SU-DHL-6 (cell line): ENCODE results near the gene SLC11A1.

Experiments used
- EZH2phosphoT487 ChIP-seq: fragments of 200-600 bp; sonication (generic), shearing (Covaris generic); conservative IDR thresholded peaks from 2 replicates; pipeline ENCODE4 v1.6.1; 2018; ENCODE audit warnings: mild to moderate bottlenecking, antibody characterized with exemption, low read length, moderate library complexity, mixed read lengths
- TF ChIP-seq, protein P1 (sequence below): fragments of 200-600 bp; sonication (generic); IDR thresholded peaks from one replicate; pipeline ENCODE4 v1.5.1; 2017; ENCODE audit warnings: antibody characterized with exemption, mild to moderate bottlenecking, low read length, moderate library complexity; ENCODE audit not compliant: insufficient read depth, poor library complexity, severe bottlenecking

DNA sequence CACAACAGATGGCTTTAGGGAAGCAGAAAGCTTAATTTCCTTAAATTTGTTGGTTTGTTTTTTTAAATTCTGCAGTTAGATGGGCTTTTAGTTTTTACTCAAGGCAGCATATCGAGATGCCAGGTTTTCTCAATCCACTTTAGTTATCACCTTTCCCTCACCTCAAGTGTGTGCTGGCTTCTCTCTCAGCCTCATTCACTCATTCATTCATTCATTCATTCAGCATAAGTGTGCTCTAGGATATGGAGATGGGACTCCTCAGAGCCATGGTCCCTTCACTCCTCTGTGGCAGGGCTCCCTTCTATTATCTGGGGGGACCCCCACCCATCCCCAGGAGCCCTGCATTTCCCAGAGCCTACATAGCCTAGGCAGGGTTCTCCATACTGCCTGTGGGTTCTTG is 55.9 kb downstream of the SLC11A1 start:
- no peak for TF ChIP-seq EZH2phosphoT487
- TF ChIP-seq, protein P1, sequence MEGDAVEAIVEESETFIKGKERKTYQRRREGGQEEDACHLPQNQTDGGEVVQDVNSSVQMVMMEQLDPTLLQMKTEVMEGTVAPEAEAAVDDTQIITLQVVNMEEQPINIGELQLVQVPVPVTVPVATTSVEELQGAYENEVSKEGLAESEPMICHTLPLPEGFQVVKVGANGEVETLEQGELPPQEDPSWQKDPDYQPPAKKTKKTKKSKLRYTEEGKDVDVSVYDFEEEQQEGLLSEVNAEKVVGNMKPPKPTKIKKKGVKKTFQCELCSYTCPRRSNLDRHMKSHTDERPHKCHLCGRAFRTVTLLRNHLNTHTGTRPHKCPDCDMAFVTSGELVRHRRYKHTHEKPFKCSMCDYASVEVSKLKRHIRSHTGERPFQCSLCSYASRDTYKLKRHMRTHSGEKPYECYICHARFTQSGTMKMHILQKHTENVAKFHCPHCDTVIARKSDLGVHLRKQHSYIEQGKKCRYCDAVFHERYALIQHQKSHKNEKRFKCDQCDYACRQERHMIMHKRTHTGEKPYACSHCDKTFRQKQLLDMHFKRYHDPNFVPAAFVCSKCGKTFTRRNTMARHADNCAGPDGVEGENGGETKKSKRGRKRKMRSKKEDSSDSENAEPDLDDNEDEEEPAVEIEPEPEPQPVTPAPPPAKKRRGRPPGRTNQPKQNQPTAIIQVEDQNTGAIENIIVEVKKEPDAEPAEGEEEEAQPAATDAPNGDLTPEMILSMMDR = no peak
